Thoracic aorta (tissue), 2 donors: ENCODE results near the gene ELMO3. TPM values are rescaled to one million over a fixed set of nuclear protein-coding genes. Genes with fewer than 3 reads are reported as not detected.

Experiments
- ATAC-seq: fragments of 150-250 bp; one replicate; pipeline ENCODE4 v1.8.0; 2017; ENCODE audit warnings: low read depth; ENCODE audit not compliant: insufficient number of reproducible peaks, low FRiP score
- DNase-seq: peaks from one replicate; pipeline ENCODE4 v3.0.0-alpha.2; 2020; ENCODE audit warnings: low spot score
- H3K27ac ChIP-seq, 2 donors: fragments of 200-600 bp; sonication (generic); 1 replicate in 1 of 2; 2 replicates in 1 of 2; pipeline ENCODE4 v1.5.1; 2016; ENCODE audit warnings: mild to moderate bottlenecking in 2 of 2, moderate library complexity in 2 of 2
- H3K27me3 ChIP-seq: fragments of 200-600 bp; sonication (generic); replicated peaks from 2 replicates; pipeline ENCODE4 v1.6.0; 2016; ENCODE audit warnings: mild to moderate bottlenecking; ENCODE audit not compliant: insufficient read depth
- H3K36me3 ChIP-seq: fragments of 200-600 bp; sonication (generic); one replicate; pipeline ENCODE4 v1.5.1; 2016
- H3K4me1 ChIP-seq, 2 donors: fragments of 200-600 bp; sonication (generic); 1 replicate in 1 of 2; 2 replicates in 1 of 2; pipeline versions ENCODE4 v1.5.1 to v1.6.0; 2016; ENCODE audit warnings: low read depth in 2 of 2, mild to moderate bottlenecking in 1 of 2; ENCODE audit not compliant: control insufficient read depth in 1 of 2
- H3K4me3 ChIP-seq: fragments of 200-600 bp; sonication (generic); 2 replicates; pipeline ENCODE4 v1.5.1; 2016; ENCODE audit warnings: mild to moderate bottlenecking
- H3K9me3 ChIP-seq: fragments of 200-600 bp; sonication (generic); 2 replicates; pipeline ENCODE4 v1.5.1; 2016
- CTCF ChIP-seq: fragments of 200-600 bp; sonication (generic); IDR thresholded peaks from one replicate; pipeline ENCODE4 v1.5.1; 2019; ENCODE audit warnings: antibody characterized with exemption
- total RNA-seq, 2 donors: library from RNA; depleted of rRNA; stranded (reverse); fragments of >200 nt; gene quantifications; one replicate each; pipeline versions ENCODE4 v1.1.0 to v1.2.3, GENCODE V29; 2016

Gene ELMO3
- total RNA-seq, 2 donors from 2014 or later, result 1.4 TPM

- DNase-seq, result no peak
- no peaks in the 10 kb centered on the region for H3K27me3 ChIP-seq
- no peaks in the 10 kb centered on the region for H3K9me3 ChIP-seq
- H3K4me1 ChIP-seq, result peaks cover 44 to 61% of the 10 kb centered on the region in 2 donors
- H3K27ac ChIP-seq, result peak overlapping the region; percentile 74 to 84
- H3K36me3 ChIP-seq, result no peaks in the 10 kb centered on the region
- no peak for TF ChIP-seq CTCF
- no peak for ATAC-seq
- peak overlapping the region; percentile 82 for H3K4me3 ChIP-seq
These were observed 46.3 kb downstream of the ELMO3 start for GRCh38 chr16:67245186-67245585.

- no peaks in the 10 kb centered on the region for H3K9me3 ChIP-seq
- no peak for TF ChIP-seq CTCF
- no peak for ATAC-seq
These were observed 46.7 kb downstream of the ELMO3 start for GRCh38 chr16:67245674-67246080.

DNA sequence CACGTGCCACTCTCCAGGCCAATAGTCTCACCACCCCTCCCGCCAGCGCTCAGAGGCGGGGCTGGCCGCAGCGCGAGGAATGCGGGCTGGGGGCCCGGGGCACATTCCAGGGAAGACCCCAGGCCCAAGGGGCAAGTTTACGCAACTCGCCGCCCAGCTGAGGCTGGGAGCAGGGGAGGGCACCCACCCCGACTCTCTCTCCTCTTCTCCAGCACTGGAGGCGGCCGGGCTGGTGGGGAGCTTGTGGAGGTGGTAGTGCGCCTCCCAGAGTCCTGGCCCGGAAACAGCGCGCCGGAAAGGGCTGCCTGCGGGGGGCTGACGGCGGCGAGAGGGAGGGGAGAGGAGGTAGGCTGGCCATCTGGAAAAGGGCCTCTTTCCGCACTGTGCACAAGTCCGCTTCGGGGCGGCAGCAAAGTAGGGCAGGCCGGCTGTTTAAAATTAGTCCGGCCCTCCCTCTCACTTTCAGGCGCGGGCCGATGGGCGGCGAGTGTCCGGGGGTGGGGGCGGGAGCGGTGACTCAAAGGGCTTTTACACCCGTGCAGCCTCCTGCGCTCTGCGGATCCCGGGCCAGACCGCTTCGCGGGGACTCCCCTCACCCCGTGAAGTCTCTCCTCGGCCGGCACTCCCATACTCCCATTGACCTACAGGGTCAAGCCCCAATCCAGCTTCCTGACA is 47.3 kb downstream of the ELMO3 start:
- H3K36me3 ChIP-seq, result no peaks in the 10 kb centered on the region
- DNase-seq, result no peak
- H3K27me3 ChIP-seq, result no peaks in the 10 kb centered on the region
- peak overlapping the region; percentile 74 to 84 for H3K27ac ChIP-seq
- H3K4me3 ChIP-seq, result peak overlapping the region; percentile 82
- peaks cover 37 to 52% of the 10 kb centered on the region in 2 donors for H3K4me1 ChIP-seq
- peak; percentile 19 for TF ChIP-seq CTCF
- H3K9me3 ChIP-seq, result no peaks in the 10 kb centered on the region
- ATAC-seq, result no peak

More at GRCh38 chr16:67245674-67246080, 46.7 kb downstream of the ELMO3 start:
- Histone ChIP-seq H3K36me3 (no peaks in the 10 kb centered on the region), H3K27ac (peak overlapping the region; percentile 74 to 84), H3K4me1 (peaks cover 41 to 56% of the 10 kb centered on the region in 2 donors), H3K27me3 (no peaks in the 10 kb centered on the region), H3K4me3 (peak overlapping the region; percentile 82)
- DNase-seq, result no peak

GRCh38 chr16:67246756-67247191 is 47.8 kb downstream of the ELMO3 start:
- no peaks in the 10 kb centered on the region for H3K27me3 ChIP-seq

More at GRCh38 chr16:67246756-67247191, 47.8 kb downstream of the ELMO3 start:
- peak overlapping the region; percentile 74 to 84 for H3K27ac ChIP-seq
- H3K4me3 ChIP-seq, result peak overlapping the region; percentile 82
- no peaks in the 10 kb centered on the region for H3K9me3 ChIP-seq
- DNase-seq (no peak), ATAC-seq (no peak)
- TF ChIP-seq CTCF, result no peak
- no peaks in the 10 kb centered on the region for H3K36me3 ChIP-seq
- H3K4me1 ChIP-seq, result peaks cover 33 to 46% of the 10 kb centered on the region in 2 donors
